Activated CD4-positive, alpha-beta T cell treated with anti-CD3 and anti-CD28 coated beads, Interleukin-2, Interleukin-4, amounts not matched to agents 100 ng/mL and 50 ng/mL, durations not matched to agents 16 hours and 8 hours (primary cell): ENCODE measurements around the gene SLC12A3.

Experiments
- DNase-seq: peaks from one replicate; pipeline ENCODE4 v3.0.0-alpha.2; 2020; ENCODE audit warnings: low spot score

SLC12A3 gene

DNA sequence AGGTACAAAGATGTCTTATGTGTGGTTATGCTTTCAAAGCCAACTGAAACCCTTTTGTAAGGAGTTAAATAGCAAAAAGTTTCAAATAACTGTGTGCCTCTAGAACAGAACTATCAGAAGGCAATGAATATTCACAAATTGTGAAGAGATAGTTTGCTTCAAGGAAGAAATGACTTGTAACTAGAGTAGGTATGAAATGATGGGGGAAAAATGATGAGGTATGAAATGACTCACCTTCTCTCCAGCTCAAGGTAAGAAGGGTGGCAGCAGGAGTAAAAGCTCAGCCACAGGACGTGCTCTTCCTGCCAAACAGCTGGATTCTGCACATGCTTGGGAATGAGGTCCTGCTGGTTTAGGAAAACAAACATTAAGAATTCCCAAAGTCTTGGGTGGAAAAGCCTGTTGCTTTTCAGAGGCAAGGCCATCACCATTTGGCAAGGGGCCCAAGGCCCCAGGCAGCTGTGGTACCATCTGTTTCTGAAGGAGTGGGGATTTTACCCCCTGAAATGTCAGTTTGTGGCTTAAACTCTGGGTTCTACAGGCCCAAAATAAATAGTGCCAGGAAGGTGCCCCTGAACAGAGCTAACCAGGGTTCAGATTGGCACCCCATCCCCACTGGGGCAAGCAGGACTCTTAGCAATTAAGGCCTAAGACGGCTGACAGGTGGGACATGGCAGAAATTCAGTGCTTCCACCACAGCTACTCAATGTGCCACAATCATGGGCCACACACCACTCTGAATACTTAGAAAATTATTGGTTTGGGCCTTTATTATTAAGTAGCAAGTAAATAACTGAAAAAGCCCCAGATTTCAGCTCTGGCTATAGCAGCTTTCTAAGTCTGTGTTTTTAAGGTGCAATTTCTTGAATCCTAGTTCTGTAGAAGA lies 80.2 kb downstream of the SLC12A3 start:
- DNase-seq, result peak; percentile 85

DNA sequence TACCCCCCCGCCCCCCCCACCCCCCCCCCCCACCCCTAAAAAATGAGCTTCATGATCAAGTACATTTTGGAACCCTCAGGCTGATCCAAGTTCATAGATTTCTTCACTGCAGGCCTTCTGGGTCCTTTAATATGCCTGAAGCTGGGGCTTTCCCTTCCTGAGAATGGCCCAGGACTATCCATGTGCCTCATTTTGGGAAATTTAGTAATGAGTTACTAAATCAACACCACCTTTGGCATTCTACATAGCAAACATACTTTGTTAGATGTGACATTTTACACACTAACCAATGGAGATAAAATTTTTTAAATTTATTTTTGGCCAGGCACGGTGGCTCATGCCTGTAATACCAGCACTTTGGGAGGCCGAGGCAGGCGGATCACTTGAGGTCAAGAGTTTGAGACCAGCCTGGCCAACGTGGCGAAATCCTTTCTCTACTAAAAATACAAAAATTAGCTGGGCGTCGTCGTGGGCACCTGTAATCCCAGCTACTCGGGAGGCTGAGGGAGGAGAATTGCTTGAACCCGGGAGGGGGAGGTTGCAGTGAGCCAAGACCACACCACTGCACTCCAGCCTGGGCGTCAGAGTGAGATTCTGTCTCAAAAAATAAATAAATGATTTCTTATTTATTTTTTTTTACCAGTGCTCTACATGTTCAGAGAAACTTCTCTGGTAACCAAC lies 81.0 kb downstream of the SLC12A3 start:
- DNase-seq, result no peak

DNA sequence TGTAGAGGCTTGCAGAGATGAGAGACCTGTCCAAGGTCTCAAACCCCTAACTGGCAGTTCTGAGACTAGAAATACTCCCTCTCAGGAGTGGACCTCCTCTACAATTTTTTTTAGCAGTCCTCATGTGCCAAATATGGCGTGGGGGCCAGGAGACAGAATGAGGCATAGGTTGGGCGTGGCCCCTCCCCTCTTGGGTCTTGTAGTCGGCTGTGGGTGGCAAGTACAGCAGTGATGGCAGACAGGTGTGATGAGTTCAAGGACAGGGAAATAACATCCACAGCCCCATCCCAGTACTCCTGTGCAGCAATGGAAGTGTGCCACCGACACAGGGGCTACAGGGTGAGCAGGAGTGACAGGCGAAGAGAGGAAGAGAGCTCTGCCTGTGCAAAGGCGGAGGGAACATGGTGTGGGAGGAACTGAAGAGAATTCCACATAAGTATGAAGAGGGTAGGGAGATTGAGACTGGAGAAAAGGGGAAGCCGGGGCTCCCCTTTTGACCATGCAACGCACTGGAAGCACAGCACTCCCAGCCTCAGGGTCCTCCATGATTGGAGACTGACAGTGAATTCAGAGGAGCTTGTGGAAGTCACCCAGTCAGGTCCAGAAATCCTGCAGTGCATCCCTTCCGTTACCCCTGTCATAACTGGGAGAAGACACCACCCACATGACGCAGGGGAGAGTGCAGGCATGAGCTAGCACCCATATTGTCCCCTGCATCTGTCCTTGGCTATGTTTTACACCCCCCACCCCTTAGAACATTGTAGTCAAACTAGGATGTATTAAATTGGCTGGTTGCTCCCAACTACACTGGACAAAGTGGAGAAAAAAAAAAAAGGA lies 82.0 kb downstream of the SLC12A3 start:
- DNase-seq, result no peak

DNA sequence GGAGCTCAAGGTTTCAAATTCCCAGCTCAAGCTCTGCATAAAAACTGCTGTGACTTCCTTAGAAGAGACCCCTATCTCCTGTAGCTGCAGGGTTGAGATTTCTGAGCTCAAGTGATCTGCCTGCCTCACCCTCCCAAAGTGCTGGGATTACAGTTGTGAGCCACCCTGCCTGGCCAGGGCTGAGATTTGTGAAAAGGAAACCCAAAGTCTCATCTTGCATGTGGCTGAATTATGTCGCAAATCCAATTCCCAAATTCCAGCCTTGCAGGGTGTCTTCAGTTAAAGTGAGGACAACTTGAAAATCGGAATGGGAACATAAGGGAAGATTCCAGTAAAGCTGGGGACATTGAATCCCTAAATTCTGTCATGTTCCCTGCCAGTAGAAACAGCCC lies 82.6 kb downstream of the SLC12A3 start:
- no peak for DNase-seq

DNA sequence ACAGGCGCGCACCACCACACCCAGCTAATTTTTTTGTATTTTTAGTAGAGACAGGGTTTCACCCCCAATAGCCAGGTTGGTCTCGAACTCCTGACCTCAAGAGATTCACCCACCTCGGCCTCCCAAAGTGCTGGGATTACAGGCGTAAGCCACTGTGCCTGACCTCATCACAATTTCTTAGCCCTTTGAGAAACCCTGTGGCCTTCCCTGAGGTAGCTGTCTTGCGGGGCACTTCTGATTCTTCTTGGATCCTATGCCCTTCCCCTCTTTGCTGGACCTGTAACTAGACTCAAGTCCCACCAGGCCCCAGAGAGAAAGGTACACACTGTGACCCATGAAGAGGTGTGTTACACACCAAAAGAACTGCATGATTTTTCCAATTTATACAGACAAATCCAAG lies 83.2 kb downstream of the SLC12A3 start:
- no peak for DNase-seq

DNA sequence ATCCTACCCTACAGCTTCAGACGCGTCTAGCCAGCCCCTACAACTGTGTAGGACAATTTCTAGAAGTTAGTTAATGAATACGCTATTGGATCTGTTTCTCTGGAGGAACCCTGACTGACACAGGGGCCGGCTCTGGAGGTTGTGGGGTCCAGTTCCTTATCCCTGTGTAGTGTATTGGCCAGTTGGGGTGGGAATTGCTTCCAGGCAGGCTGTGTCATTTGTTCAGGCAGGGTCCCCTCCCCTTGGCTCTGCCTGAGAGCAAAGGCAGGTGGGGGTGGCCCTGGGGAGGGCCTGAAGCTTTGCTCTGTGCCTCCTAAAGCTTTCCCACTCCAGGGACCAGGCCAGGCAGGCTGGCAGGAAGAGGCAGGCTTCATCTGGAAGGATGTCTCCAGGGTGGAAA lies 85.0 kb downstream of the SLC12A3 start:
- no peak for DNase-seq

DNA sequence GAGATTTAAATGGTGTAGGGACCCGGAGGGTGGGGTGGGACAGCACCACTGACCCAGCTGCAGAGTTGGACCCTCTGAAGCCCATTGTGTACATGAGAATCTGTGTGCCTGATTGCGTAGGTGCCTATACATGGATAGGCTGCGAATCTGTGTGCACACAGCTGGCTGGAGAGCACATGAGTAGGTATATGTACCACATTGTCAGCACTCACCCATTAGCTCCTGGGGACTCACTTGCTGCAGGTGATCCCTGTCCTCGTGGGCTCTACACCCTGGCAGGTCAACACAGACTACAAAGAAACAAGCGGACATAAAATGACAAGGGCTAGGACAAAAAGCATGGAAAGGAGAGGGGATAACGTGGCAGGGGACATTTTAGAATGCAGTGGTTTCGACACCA lies 85.4 kb downstream of the SLC12A3 start:
- no peak for DNase-seq

DNA sequence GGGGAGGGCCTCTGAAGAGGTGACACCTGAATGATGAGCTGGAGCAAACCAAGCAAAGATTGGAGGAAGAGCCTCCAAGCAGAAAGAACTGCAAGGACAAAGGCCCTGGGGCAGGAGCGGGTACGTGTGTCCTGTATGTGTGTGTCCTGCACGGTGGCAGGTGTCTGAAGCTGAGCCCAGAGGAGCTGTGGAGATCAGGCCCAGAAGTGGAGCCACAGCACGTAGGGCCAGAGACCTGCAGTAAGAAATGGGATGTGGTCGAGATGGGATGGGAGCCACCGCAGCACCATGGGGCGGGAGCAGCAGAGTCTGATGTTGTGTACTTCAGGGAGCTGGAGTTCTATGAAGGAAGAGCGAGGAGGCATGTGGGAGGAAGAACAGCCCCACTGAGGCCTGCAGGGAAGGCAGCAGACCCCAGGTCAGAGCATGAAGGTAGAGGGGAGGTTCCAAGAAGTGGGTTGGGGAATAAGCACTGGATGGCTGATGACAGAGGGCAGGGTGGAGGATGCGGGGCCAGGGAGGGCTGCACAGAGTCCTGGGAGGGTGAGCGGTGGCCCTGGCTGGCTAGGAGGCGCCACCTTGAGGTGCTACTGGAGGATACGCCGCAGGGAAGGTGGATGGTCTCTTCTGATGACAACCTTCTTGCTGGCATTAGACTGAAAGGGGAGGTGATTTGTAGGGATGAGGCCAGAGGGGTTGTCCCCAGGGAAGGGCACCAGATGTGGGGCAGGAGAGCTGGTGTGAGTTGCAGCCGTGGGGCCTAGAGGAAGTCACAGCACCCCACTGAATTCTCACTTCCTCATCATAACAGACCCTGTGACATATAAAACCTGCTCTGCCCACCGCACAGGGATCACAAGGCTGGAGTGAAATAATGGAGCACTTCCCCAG lies 86.1 kb downstream of the SLC12A3 start:
- peak; percentile 67 for DNase-seq

DNA sequence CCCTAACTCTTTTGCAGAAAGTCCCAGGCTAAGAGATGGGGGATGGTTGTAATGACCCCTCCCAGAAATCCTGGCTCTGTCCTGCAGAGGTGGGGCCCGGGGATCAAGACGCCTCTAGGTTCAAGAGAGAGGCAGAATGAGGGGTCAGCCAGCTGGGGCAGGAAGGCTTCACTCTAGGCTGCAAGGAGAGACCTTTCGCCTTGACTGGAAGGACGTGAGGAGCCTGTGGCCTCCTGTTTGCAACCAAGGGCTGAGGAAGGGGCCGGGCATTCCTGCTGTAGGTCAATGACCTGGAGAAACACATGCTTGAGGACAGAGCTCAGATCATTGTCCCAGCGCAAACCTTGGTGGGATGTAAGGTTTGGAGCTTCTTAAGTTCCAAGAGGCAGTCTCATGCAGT lies 88.0 kb downstream of the SLC12A3 start:
- no peak for DNase-seq

DNA sequence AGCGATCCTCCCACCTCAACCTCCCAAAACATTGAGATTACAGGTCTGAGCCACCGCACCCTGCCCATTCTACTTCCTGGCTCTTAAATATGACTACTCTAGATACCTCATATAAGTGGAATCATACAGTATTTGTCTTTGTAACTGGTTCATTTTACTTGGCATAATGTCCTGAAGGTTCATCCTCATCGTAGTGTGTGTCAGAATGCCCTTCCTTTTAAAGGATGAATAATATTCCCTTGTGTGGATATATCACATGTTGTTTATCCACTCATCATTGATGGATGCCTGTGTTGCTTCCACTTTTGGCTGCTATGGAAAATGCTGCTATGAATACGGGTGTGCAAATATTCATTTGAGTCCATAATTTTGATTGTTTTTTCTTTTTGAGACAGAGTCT lies 91.1 kb downstream of the SLC12A3 start:
- DNase-seq, result no peak

DNA sequence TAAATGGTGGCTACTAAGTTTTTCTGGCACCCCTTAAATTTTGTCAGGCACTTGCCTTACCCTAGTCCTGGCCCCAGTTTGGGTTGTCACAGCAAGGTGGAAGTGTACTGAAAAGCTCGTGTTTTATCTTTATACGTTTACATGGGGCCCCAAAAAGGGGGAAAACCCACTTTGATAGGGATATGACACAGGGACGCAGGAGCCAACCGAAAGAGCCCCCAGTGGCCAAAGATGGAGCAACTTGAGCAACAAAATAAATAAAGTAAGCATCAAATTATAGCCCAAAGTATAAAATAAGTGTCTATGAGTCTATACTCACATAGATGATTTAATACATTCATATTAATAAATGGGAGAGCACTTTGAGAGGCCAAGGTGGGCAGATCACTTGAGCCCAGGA lies 91.7 kb downstream of the SLC12A3 start:
- no peak for DNase-seq

DNA sequence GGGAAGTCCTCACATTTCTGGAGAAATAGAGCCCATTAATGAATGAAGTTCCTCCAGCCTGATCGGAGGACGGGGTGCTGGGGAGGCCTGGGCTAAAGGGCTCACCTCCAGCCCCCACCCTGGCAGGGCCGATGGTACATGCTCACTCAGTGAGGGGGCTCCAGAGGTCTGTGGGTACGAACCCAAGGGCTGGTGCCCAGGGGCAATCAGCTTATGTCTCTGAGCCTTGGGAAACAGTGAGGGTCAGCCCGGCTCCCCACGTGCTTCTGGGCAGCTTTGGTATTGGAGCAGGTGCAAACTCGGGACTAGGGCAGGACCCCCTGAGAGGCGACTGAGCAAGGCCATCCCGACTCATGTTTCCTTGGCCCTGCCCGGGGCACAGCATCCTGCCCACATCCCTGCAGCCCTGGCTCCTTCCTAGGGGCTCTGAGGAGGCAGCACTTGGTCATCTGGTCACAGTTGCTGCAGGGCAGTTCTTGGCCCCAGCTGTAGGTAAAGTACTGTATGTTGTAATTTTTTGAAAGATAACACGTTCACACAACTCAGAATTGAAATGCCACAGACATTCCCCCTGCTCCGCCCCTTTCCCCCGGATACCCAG lies 95.8 kb downstream of the SLC12A3 start:
- no peak for DNase-seq

DNA sequence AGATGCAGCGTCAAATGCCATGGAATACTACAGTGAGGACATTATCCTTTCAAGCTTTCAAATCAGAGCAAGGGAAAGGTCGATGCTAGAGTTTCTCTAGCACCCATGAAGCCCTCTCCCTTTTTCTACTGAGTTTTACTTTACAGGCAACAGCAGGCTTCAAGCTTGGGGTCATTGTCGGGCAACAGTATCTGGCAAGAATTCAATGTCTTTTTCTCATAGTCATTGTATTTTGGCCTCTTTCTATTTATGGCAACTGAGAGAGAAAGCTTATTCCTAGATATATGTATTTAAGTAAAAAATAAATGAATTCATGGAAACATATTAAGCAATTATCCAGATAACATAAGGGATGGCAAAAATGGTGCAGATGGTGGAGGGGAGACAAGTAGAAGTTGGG lies 96.4 kb downstream of the SLC12A3 start:
- no peak for DNase-seq

DNA sequence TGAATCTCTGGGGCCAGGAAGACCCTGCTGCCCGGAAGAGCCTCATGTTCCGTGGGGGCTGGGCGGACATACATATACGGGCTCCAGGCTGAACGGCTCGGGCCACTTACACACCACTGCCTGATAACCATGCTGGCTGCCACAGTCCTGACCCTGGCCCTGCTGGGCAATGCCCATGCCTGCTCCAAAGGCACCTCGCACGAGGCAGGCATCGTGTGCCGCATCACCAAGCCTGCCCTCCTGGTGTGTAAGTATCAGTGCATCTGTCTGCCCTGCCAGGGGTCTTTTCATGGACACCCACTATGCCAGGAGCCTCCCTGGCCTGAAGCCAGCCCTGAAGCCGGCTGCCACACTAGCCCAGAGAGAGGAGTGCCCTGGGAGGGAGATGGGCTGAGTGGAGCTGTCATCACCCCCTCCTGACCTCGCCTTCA lies 96.9 kb downstream of the SLC12A3 start, which contains the start of gene CETP:
Gene CETP, plus strand, starts transcription at position 100 of the 431 bp plus-strand sequence. Its CDS starts 30 bp downstream, at position 130.
- no peak for DNase-seq

DNA sequence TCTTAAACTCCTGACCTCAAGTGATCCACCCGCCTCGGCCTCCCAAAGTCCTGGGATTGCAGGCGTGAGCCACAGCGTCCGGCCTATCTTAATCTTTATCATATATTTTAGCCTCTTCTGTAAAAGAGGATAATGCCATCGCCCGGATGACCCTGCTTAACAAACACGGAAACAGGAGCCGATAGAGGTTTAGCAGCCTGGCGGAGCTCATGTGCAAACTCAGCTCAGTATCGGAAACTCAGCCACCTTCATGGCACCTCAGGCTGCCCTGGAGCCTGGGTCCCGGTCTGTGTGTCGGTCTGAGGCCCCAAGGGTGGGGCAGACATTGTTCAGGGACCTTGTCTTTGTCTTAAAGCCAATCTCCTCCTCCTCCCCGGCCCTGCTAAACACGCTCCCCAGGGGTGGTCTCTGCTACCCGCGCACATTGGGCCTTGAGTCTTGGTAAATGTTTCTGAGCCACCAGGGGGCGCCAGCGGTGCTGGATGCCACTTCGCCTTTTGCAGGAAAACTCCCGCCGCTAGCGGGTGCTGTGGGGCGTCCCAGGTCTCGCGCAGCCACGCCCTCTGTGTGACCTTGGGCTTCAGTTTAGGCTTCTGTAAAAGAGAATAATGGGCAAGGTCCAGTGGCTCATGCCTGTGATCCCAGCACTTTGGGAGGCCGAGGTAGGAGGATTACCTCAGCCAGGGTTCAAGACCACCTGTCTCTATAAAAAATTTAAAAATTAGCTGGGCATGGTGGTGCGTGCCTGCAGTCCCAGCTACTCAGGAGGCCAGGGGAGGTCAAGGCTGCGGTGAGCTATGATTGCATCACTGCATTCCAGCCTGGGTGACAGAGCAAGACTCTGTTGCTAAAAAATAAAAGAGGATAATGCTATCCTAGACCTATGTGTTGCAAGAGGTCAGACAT lies 99.5 kb downstream of the SLC12A3 start:
- DNase-seq, result peak; percentile 94
